ENCODE data around the gene CAMK1D.

DNA sequence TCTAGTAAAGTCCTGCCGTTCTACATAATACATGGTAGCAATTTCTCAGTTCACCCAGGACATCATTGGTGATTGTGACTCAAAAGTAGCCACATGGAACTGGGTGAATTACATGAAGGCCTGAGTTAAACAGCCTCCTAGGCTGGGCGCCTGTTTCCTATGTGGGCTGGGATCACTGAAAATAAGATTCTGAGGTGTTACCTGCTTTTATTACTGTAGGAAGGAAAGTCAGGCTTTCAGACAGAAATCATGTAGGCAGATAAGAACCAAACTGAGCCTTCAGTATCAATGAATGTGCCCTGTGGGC is 160.4 kb downstream of the CAMK1D start:
- TF ChIP-seq POLR2A (IDR thresholded peaks at IDR 0.05) = no peak
- TF ChIP-seq, protein P1, sequence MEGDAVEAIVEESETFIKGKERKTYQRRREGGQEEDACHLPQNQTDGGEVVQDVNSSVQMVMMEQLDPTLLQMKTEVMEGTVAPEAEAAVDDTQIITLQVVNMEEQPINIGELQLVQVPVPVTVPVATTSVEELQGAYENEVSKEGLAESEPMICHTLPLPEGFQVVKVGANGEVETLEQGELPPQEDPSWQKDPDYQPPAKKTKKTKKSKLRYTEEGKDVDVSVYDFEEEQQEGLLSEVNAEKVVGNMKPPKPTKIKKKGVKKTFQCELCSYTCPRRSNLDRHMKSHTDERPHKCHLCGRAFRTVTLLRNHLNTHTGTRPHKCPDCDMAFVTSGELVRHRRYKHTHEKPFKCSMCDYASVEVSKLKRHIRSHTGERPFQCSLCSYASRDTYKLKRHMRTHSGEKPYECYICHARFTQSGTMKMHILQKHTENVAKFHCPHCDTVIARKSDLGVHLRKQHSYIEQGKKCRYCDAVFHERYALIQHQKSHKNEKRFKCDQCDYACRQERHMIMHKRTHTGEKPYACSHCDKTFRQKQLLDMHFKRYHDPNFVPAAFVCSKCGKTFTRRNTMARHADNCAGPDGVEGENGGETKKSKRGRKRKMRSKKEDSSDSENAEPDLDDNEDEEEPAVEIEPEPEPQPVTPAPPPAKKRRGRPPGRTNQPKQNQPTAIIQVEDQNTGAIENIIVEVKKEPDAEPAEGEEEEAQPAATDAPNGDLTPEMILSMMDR (IDR thresholded peaks at IDR 0.05) = no peak

All from right lobe of liver (tissue), 4 donors.